Panc1 (cell line): Measurements from ENCODE around the gene ALKBH3.

Experiments
- CTCF ChIP-seq: fragments of 450-650 bp; IDR thresholded peaks from 2 replicates; pipeline ENCODE4 v1.5.1; 2017; ENCODE audit warnings: mild to moderate bottlenecking
- POLR2AphosphoS5 ChIP-seq: IDR thresholded peaks from 2 replicates; pipeline ENCODE4 v1.6.1; 2012; ENCODE audit warnings: mild to moderate bottlenecking, low read depth, low read length, moderate library complexity
- SIN3A ChIP-seq: IDR thresholded peaks from 2 replicates; pipeline ENCODE4 v1.6.1; 2012; ENCODE audit warnings: low read depth, mild to moderate bottlenecking, low read length, moderate library complexity, borderline replicate concordance; ENCODE audit not compliant: insufficient read depth
- TCF7L2 ChIP-seq: IDR thresholded peaks from 2 replicates; pipeline ENCODE4 v1.6.1; 2011; ENCODE audit warnings: mild to moderate bottlenecking, low read depth, low read length, inconsistent platforms

GRCh38 chr11:43842021-43842420 is 38.6 kb upstream of the ALKBH3 start:
- TF ChIP-seq CTCF (no peak), POLR2AphosphoS5 (no peak), SIN3A (no peak), TCF7L2 (no peak)
